Naive B cell (primary cell): Measurements from ENCODE around the gene SLC39A11. TPM values are rescaled to one million over a fixed set of nuclear protein-coding genes. Genes with fewer than 3 reads are reported as not detected.

Experiments used
- ATAC-seq, 2 donors: fragments of 150-1000 bp; cut with Tn5 transposase; 2 replicates each; pipeline ENCODE4 v1.10.0; 2021; ENCODE audit warnings: low read depth in 2 of 2, mild to moderate bottlenecking in 2 of 2, moderate library complexity in 2 of 2
- DNase-seq: peaks from one replicate; pipeline ENCODE4 v3.0.0; 2022
- H3K27ac Mint-ChIP-seq, 6 donors: one replicate each; pipeline ENCODE4 v1.8.0; 2020 to 2022; ENCODE audit warnings: mild to moderate bottlenecking in 6 of 6, mixed read lengths in 6 of 6, moderate library complexity in 5 of 6, inconsistent platforms in 2 of 6
- H3K27me3 Mint-ChIP-seq, 3 donors: one replicate each; pipeline ENCODE4 v1.8.0; 2021 to 2022; ENCODE audit warnings: mixed read lengths in 3 of 3, mild to moderate bottlenecking in 1 of 3
- H3K36me3 Mint-ChIP-seq, 2 donors: one replicate each; pipeline ENCODE4 v1.8.0; 2020 to 2022; ENCODE audit warnings: mixed read lengths in 2 of 2, inconsistent platforms in 1 of 2, mild to moderate bottlenecking in 1 of 2
- H3K4me1 Mint-ChIP-seq, 3 donors: one replicate each; pipeline ENCODE4 v1.8.0; 2020 to 2022; ENCODE audit warnings: mixed read lengths in 3 of 3, inconsistent platforms in 1 of 3, mild to moderate bottlenecking in 1 of 3, moderate library complexity in 1 of 3
- H3K4me3 Mint-ChIP-seq, 8 donors: one replicate each; pipeline ENCODE4 v1.8.0; 2020 to 2022; ENCODE audit warnings: mild to moderate bottlenecking in 8 of 8, mixed read lengths in 8 of 8, moderate library complexity in 8 of 8, inconsistent platforms in 2 of 8
- H3K9me3 Mint-ChIP-seq, 7 donors: one replicate each; pipeline ENCODE4 v1.8.0; 2020 to 2022; ENCODE audit warnings: mixed read lengths in 7 of 7, mild to moderate bottlenecking in 5 of 7, inconsistent platforms in 2 of 7, moderate library complexity in 1 of 7
- polyA plus RNA-seq, 6 donors: library from polyadenylated mRNA; unstranded; fragments of 300-500 nt; fragmentation: Illumina TruSeq; gene quantifications; one replicate each; pipeline ENCODE4 v1.2.3, GENCODE V29; 2021; ENCODE audit warnings: low read depth in 6 of 6

The SLC39A11 gene
- polyA plus RNA-seq, 6 donors from 2014 or later = 8.5 to 15.2 (median 12.1) TPM

- H3K36me3 Mint-ChIP-seq = peaks cover 0 to 6% of the 10 kb centered on the region in 2 donors
- H3K9me3 Mint-ChIP-seq = peaks cover 0 to 2% (median 0%) of the 10 kb centered on the region in 7 donors
- H3K27me3 Mint-ChIP-seq = no peaks in the 10 kb centered on the region
- no peak for ATAC-seq
- H3K27ac Mint-ChIP-seq = no peak overlapping the region
- H3K4me1 Mint-ChIP-seq = peaks cover 0 to 18% (median 8%) of the 10 kb centered on the region in 3 donors
- DNase-seq = no peak
- H3K4me3 Mint-ChIP-seq = no peak overlapping the region
Observed at GRCh38 chr17:72984145-72984925, 108.2 kb downstream of the SLC39A11 start.

- DNase-seq = no peak
- H3K4me1 Mint-ChIP-seq = peaks cover 11 to 25% (median 15%) of the 10 kb centered on the region in 3 donors
- H3K9me3 Mint-ChIP-seq = peaks cover 0 to 2% (median 0%) of the 10 kb centered on the region in 7 donors
- H3K36me3 Mint-ChIP-seq = peaks cover 0 to 6% of the 10 kb centered on the region in 2 donors
- no peak overlapping the region for H3K4me3 Mint-ChIP-seq
- no peaks in the 10 kb centered on the region for H3K27me3 Mint-ChIP-seq
- no peak for ATAC-seq
- no peak overlapping the region for H3K27ac Mint-ChIP-seq
Observed at GRCh38 chr17:72982680-72983079, 109.8 kb downstream of the SLC39A11 start.

- Mint-ChIP-seq H3K36me3 (peaks cover 0 to 6% of the 10 kb centered on the region in 2 donors), H3K4me1 (peaks cover 20 to 30% (median 23%) of the 10 kb centered on the region in 3 donors), H3K27me3 (no peaks in the 10 kb centered on the region), H3K4me3 (peak overlapping the region in 1 of 8 donors; percentile 44), H3K9me3 (peaks cover 0 to 4% (median 0%) of the 10 kb centered on the region in 7 donors), H3K27ac (peak overlapping the region in 2 of 6 donors; percentile 9 to 33)
- DNase-seq = no peak
- no peak for ATAC-seq
Observed at GRCh38 chr17:72978593-72979218, 113.8 kb downstream of the SLC39A11 start.

- H3K9me3 Mint-ChIP-seq = peaks cover 0 to 4% (median 0%) of the 10 kb centered on the region in 7 donors
- ATAC-seq (no peak), DNase-seq (no peak)
- no peak overlapping the region for H3K4me3 Mint-ChIP-seq
- no peaks in the 10 kb centered on the region for H3K27me3 Mint-ChIP-seq
- peak overlapping the region in 4 of 6 donors; percentile 5 to 74 (median 25) for H3K27ac Mint-ChIP-seq
- peaks cover 0 to 6% of the 10 kb centered on the region in 2 donors for H3K36me3 Mint-ChIP-seq
- peaks cover 20 to 30% (median 23%) of the 10 kb centered on the region in 3 donors for H3K4me1 Mint-ChIP-seq
Observed at GRCh38 chr17:72977771-72978417, 114.6 kb downstream of the SLC39A11 start.

GRCh38 chr17:72976971-72977770, 115.3 kb downstream of the SLC39A11 start:
- Mint-ChIP-seq H3K4me3 (no peak overlapping the region), H3K9me3 (peaks cover 0 to 4% (median 0%) of the 10 kb centered on the region in 7 donors), H3K4me1 (peaks cover 20 to 30% (median 23%) of the 10 kb centered on the region in 3 donors), H3K27me3 (no peaks in the 10 kb centered on the region), H3K27ac (peak overlapping the region in 3 of 6 donors; percentile 22 to 93 (median 69)), H3K36me3 (peaks cover 0 to 6% of the 10 kb centered on the region in 2 donors)
- no peak for DNase-seq
- peak; percentile 41 to 43 for ATAC-seq

- H3K36me3 Mint-ChIP-seq = peaks cover 0 to 6% of the 10 kb centered on the region in 2 donors
- H3K9me3 Mint-ChIP-seq = peaks cover 0 to 4% (median 0%) of the 10 kb centered on the region in 7 donors
- H3K4me3 Mint-ChIP-seq = no peak overlapping the region
- ATAC-seq (no peak), DNase-seq (no peak)
- H3K27ac Mint-ChIP-seq = no peak overlapping the region
- no peaks in the 10 kb centered on the region for H3K27me3 Mint-ChIP-seq
- H3K4me1 Mint-ChIP-seq = peaks cover 31 to 39% (median 34%) of the 10 kb centered on the region in 3 donors
Observed at GRCh38 chr17:72975509-72975908, 117.0 kb downstream of the SLC39A11 start.

GRCh38 chr17:72974605-72975232, 117.8 kb downstream of the SLC39A11 start:
- H3K9me3 Mint-ChIP-seq = peaks cover 0 to 3% (median 0%) of the 10 kb centered on the region in 7 donors
- H3K4me1 Mint-ChIP-seq = peaks cover 30 to 35% (median 31%) of the 10 kb centered on the region in 3 donors
- H3K4me3 Mint-ChIP-seq = no peak overlapping the region

GRCh38 chr17:72972263-72972951, 120.1 kb downstream of the SLC39A11 start:
- H3K27ac Mint-ChIP-seq = peak overlapping the region in 1 of 6 donors; percentile 89
- peaks cover 0 to 3% (median 0%) of the 10 kb centered on the region in 7 donors for H3K9me3 Mint-ChIP-seq
- no peaks in the 10 kb centered on the region for H3K27me3 Mint-ChIP-seq
- DNase-seq = no peak
- H3K4me3 Mint-ChIP-seq = no peak overlapping the region
- no peaks in the 10 kb centered on the region for H3K36me3 Mint-ChIP-seq
- peaks cover 23 to 29% (median 25%) of the 10 kb centered on the region in 3 donors for H3K4me1 Mint-ChIP-seq
- no peak for ATAC-seq

More at GRCh38 chr17:72974605-72975232, 117.8 kb downstream of the SLC39A11 start:
- H3K27ac Mint-ChIP-seq = no peak overlapping the region
- peaks cover 0 to under 1% of the 10 kb centered on the region in 2 donors for H3K36me3 Mint-ChIP-seq
- DNase-seq = no peak
- H3K27me3 Mint-ChIP-seq = no peaks in the 10 kb centered on the region
- ATAC-seq = no peak

GRCh38 chr17:72971226-72971880, 121.1 kb downstream of the SLC39A11 start:
- ATAC-seq (no peak), DNase-seq (no peak)
- H3K4me1 Mint-ChIP-seq = peaks cover 12 to 21% (median 18%) of the 10 kb centered on the region in 3 donors
- H3K9me3 Mint-ChIP-seq = peaks cover 0 to 3% (median 0%) of the 10 kb centered on the region in 7 donors
- no peaks in the 10 kb centered on the region for H3K27me3 Mint-ChIP-seq
- no peaks in the 10 kb centered on the region for H3K36me3 Mint-ChIP-seq
- peak overlapping the region in 4 of 6 donors; percentile 1 to 38 (median 24) for H3K27ac Mint-ChIP-seq
- H3K4me3 Mint-ChIP-seq = peak overlapping the region in 1 of 8 donors; percentile 57

GRCh38 chr17:72970797-72971196, 121.7 kb downstream of the SLC39A11 start:
- Mint-ChIP-seq H3K4me3 (no peak overlapping the region), H3K27ac (peak overlapping the region in 2 of 6 donors; percentile 15 to 34), H3K9me3 (peaks cover 0 to 2% (median 0%) of the 10 kb centered on the region in 7 donors), H3K27me3 (no peaks in the 10 kb centered on the region), H3K4me1 (peaks cover 10 to 21% (median 18%) of the 10 kb centered on the region in 3 donors), H3K36me3 (no peaks in the 10 kb centered on the region)
- ATAC-seq (no peak), DNase-seq (no peak)

GRCh38 chr17:72970246-72970645, 122.2 kb downstream of the SLC39A11 start:
- ATAC-seq (no peak), DNase-seq (no peak)
- no peaks in the 10 kb centered on the region for H3K9me3 Mint-ChIP-seq
- H3K4me1 Mint-ChIP-seq = peaks cover 10 to 21% (median 18%) of the 10 kb centered on the region in 3 donors
- H3K27ac Mint-ChIP-seq = peak overlapping the region in 2 of 6 donors; percentile 18 to 37
- H3K4me3 Mint-ChIP-seq = no peak overlapping the region
- no peaks in the 10 kb centered on the region for H3K36me3 Mint-ChIP-seq
- no peaks in the 10 kb centered on the region for H3K27me3 Mint-ChIP-seq
